ENCODE results near the gene FCHO1. TPM values are rescaled to one million over a fixed set of nuclear protein-coding genes. Genes with fewer than 3 reads are reported as not detected.

The FCHO1 gene
- total RNA-seq, 1 experiment from 2014 or later: 0.61 TPM

GRCh38 chr19:17824339-17824738 lies 73.1 kb downstream of the FCHO1 start:
- Mint-ChIP-seq H3K36me3 (ENCODE audit: insufficient read depth, unreplicated experiment) (no peaks in the 10 kb centered on the region), H3K4me3 (ENCODE audit: low read depth, unreplicated experiment) (no peak overlapping the region), H3K27ac (ENCODE audit: unreplicated experiment) (no peak overlapping the region), H3K4me1 (ENCODE audit: low read depth, unreplicated experiment) (no peaks in the 10 kb centered on the region), H3K9me3 (ENCODE audit: low read depth, unreplicated experiment) (no peaks in the 10 kb centered on the region), H3K27me3 (ENCODE audit: unreplicated experiment) (peaks cover 34% of the 10 kb centered on the region)
- intact Hi-C loops (cut with micrococcal nuclease; ENCODE audit: unreplicated experiment): no loop called here
- CTCF ChIA-PET: no interaction called here
- no TSS peak for BruUV-seq (replicated peaks)
- DNase-seq: no peak
- TF ChIP-seq CTCF (IDR thresholded peaks at IDR 0.05; ENCODE audit: unreplicated experiment): no peak

GRCh38 chr19:17826508-17827056 lies 75.3 kb downstream of the FCHO1 start:
- DNase-seq: no peak
- Mint-ChIP-seq H3K36me3 (ENCODE audit: insufficient read depth, unreplicated experiment) (no peaks in the 10 kb centered on the region), H3K9me3 (ENCODE audit: low read depth, unreplicated experiment) (no peaks in the 10 kb centered on the region), H3K27ac (ENCODE audit: unreplicated experiment) (no peak overlapping the region), H3K27me3 (ENCODE audit: unreplicated experiment) (peaks cover 34% of the 10 kb centered on the region), H3K4me3 (ENCODE audit: low read depth, unreplicated experiment) (no peak overlapping the region), H3K4me1 (ENCODE audit: low read depth, unreplicated experiment) (no peaks in the 10 kb centered on the region)
- no peak for TF ChIP-seq CTCF (IDR thresholded peaks at IDR 0.05; ENCODE audit: unreplicated experiment)
- no TSS peak for BruUV-seq (replicated peaks)
- intact Hi-C loops (cut with micrococcal nuclease; ENCODE audit: unreplicated experiment): no loop called here
- CTCF ChIA-PET: no interaction called here

GRCh38 chr19:17829855-17830566 lies 78.7 kb downstream of the FCHO1 start:
- H3K4me3 Mint-ChIP-seq (ENCODE audit: low read depth, unreplicated experiment): no peak overlapping the region
- H3K27ac Mint-ChIP-seq (ENCODE audit: unreplicated experiment): no peak overlapping the region
- peaks cover 16% of the 10 kb centered on the region for H3K27me3 Mint-ChIP-seq (ENCODE audit: unreplicated experiment)
- H3K9me3 Mint-ChIP-seq (ENCODE audit: low read depth, unreplicated experiment): no peaks in the 10 kb centered on the region
- H3K36me3 Mint-ChIP-seq (ENCODE audit: insufficient read depth, unreplicated experiment): no peaks in the 10 kb centered on the region
- H3K4me1 Mint-ChIP-seq (ENCODE audit: low read depth, unreplicated experiment): no peaks in the 10 kb centered on the region
- BruUV-seq (replicated peaks): no TSS peak
- no peak for DNase-seq
- intact Hi-C loops (cut with micrococcal nuclease; ENCODE audit: unreplicated experiment): no loop called here
- no peak for TF ChIP-seq CTCF (IDR thresholded peaks at IDR 0.05; ENCODE audit: unreplicated experiment)
- CTCF ChIA-PET: interaction anchor here (0.6 to 0.7 kb wide), 3 partner anchors 14 to 52 kb away, joined by 3 to 9 read pairs (median 4); no protein-coding TSS in a partner anchor

- BruUV-seq (replicated peaks): no TSS peak
- intact Hi-C loops (cut with micrococcal nuclease; ENCODE audit: unreplicated experiment): no loop called here
- Mint-ChIP-seq H3K27ac (ENCODE audit: unreplicated experiment) (no peak overlapping the region), H3K4me3 (ENCODE audit: low read depth, unreplicated experiment) (no peak overlapping the region), H3K36me3 (ENCODE audit: insufficient read depth, unreplicated experiment) (no peaks in the 10 kb centered on the region), H3K4me1 (ENCODE audit: low read depth, unreplicated experiment) (no peaks in the 10 kb centered on the region), H3K9me3 (ENCODE audit: low read depth, unreplicated experiment) (no peaks in the 10 kb centered on the region), H3K27me3 (ENCODE audit: unreplicated experiment) (peaks cover 15% of the 10 kb centered on the region)
- DNase-seq: no peak
- CTCF ChIA-PET: interaction anchor here (0.6 to 0.7 kb wide), 3 partner anchors 35 to 357 kb away, joined by 3 to 9 read pairs (median 4); no protein-coding TSS in a partner anchor
- TF ChIP-seq CTCF (IDR thresholded peaks at IDR 0.05; ENCODE audit: unreplicated experiment): no peak
Observed at GRCh38 chr19:17830567-17831418, 79.5 kb downstream of the FCHO1 start.

All from Calu3 (cell line).